C4-2B (cell line): ENCODE results near the gene RNF6.

Source experiments
- H3K27ac ChIP-seq: fragments of 450-650 bp; 2 replicates; pipeline ENCODE4 v1.5.1; 2017
- CTCF ChIP-seq: fragments of 450-650 bp; conservative IDR thresholded peaks from 2 replicates; pipeline ENCODE4 v1.5.1; 2017; ENCODE audit warnings: mild to moderate bottlenecking
- ZFX ChIP-seq: fragments of 450-650 bp; IDR thresholded peaks from 2 replicates; pipeline ENCODE4 v1.6.1; 2017

RNF6 gene

GRCh38 chr13:26163812-26164211 is 58.3 kb downstream of the RNF6 start:
- no peak overlapping the region for H3K27ac ChIP-seq
- no peak for TF ChIP-seq ZFX
- TF ChIP-seq CTCF: no peak
